Neural cell (in vitro differentiated cells): ENCODE results near the gene SULF2. TPM values are rescaled to one million over a fixed set of nuclear protein-coding genes. Genes with fewer than 3 reads are reported as not detected.

Experiments used
- H2AFZ ChIP-seq: fragments of 200-600, 300-800 bp; sonication (generic), shearing (Covaris generic); 2 replicates; pipeline ENCODE4 v1.6.0; 2014; ENCODE audit warnings: low read depth, mild to moderate bottlenecking, antibody characterized with exemption, low read length, moderate library complexity
- H3F3A ChIP-seq: fragments of 200-600 bp; shearing (Covaris generic); 2 replicates; pipeline ENCODE4 v1.6.1; 2016; ENCODE audit warnings: mild to moderate bottlenecking, moderate library complexity, mixed read lengths, antibody characterized with exemption, low read length; ENCODE audit not compliant: insufficient read depth, poor library complexity, severe bottlenecking
- H3K27ac ChIP-seq: fragments of 200-600, 300-800 bp; sonication (generic), shearing (Covaris generic); 2 replicates; pipeline ENCODE4 v1.5.1; 2014; ENCODE audit warnings: mild to moderate bottlenecking, low read length, moderate library complexity
- H3K27me3 ChIP-seq: fragments of 300-800, 200-600 bp; sonication (generic), shearing (Covaris generic); 2 replicates; pipeline ENCODE4 v1.6.0; 2014; ENCODE audit warnings: mild to moderate bottlenecking, low read depth, low read length, moderate library complexity; ENCODE audit not compliant: insufficient read depth
- H3K36me3 ChIP-seq: fragments of 300-800, 200-600 bp; sonication (generic), shearing (Covaris generic); 2 replicates; pipeline ENCODE4 v1.5.1; 2014; ENCODE audit warnings: mild to moderate bottlenecking, antibody characterized with exemption, low read length, moderate library complexity; ENCODE audit not compliant: insufficient read depth
- H3K4me2 ChIP-seq: fragments of 300-800, 200-600 bp; sonication (generic), shearing (Covaris generic); 2 replicates; pipeline ENCODE4 v1.6.0; 2014; ENCODE audit warnings: mild to moderate bottlenecking, low read length
- H3K4me3 ChIP-seq: fragments of 300-800, 200-600 bp; sonication (generic), shearing (Covaris generic); 2 replicates; pipeline ENCODE4 v1.5.1; 2014; ENCODE audit warnings: mild to moderate bottlenecking, low read length, moderate library complexity
- H3K79me2 ChIP-seq: fragments of 200-600 bp; shearing (Covaris generic); replicated peaks from 2 replicates; pipeline ENCODE4 v1.6.0; 2014; ENCODE audit warnings: mild to moderate bottlenecking, low read length, moderate library complexity; ENCODE audit not compliant: insufficient read depth
- H3K9ac ChIP-seq: fragments of 300-800, 200-600 bp; sonication (generic), shearing (Covaris generic); 2 replicates; pipeline ENCODE4 v1.6.1; 2016; ENCODE audit warnings: mild to moderate bottlenecking, low read length, mixed read lengths
- H3K9me2 ChIP-seq: fragments of 200-600 bp; shearing (Covaris generic); 2 replicates; pipeline ENCODE4 v1.6.1; 2016; ENCODE audit warnings: mild to moderate bottlenecking, low read length, mixed read lengths; ENCODE audit not compliant: insufficient read depth
- H3K9me3 ChIP-seq: fragments of 200-600, 300-800 bp; sonication (generic), shearing (Covaris generic); 2 replicates; pipeline ENCODE4 v1.6.1; 2016; ENCODE audit warnings: mild to moderate bottlenecking, mixed run types, low read length, moderate library complexity, mixed read lengths
- H4K20me1 ChIP-seq: fragments of 200-600 bp; shearing (Covaris generic); 2 replicates; pipeline ENCODE4 v1.6.1; 2016; ENCODE audit warnings: mild to moderate bottlenecking, mixed run types; ENCODE audit not compliant: insufficient read depth
- CTCF ChIP-seq: fragments of 450-650 bp; IDR thresholded peaks from 2 replicates; pipeline ENCODE4 v1.5.1; 2014; ENCODE audit warnings: antibody characterized with exemption, mild to moderate bottlenecking, moderate library complexity; ENCODE audit not compliant: poor library complexity, severe bottlenecking
- EP300 ChIP-seq: fragments of 450-650 bp; conservative IDR thresholded peaks from 2 replicates; pipeline ENCODE4 v1.6.1; 2014; ENCODE audit warnings: antibody characterized with exemption, mild to moderate bottlenecking, moderate library complexity; ENCODE audit not compliant: poor library complexity, severe bottlenecking
- EZH2 ChIP-seq: fragments of 200-600, 300-800 bp; shearing (Covaris generic), sonication (generic); IDR thresholded peaks from 2 replicates; pipeline ENCODE4 v1.6.1; 2014; ENCODE audit warnings: antibody characterized with exemption, low read length, borderline replicate concordance, mild to moderate bottlenecking; ENCODE audit not compliant: insufficient read depth, poor library complexity, severe bottlenecking
- MXI1 ChIP-seq: fragments of 450-650 bp; conservative IDR thresholded peaks from 2 replicates; pipeline ENCODE4 v1.6.1; 2014; ENCODE audit warnings: antibody characterized with exemption, mild to moderate bottlenecking; ENCODE audit not compliant: poor library complexity, severe bottlenecking
- POLR2AphosphoS5 ChIP-seq: IDR thresholded peaks from 2 replicates; pipeline ENCODE4 v1.6.1; 2012
- RAD21 ChIP-seq: fragments of 450-650 bp; conservative IDR thresholded peaks from 2 replicates; pipeline ENCODE4 v1.6.1; 2014; ENCODE audit warnings: antibody characterized with exemption, mild to moderate bottlenecking, moderate library complexity
- SMC3 ChIP-seq: fragments of 450-650 bp; conservative IDR thresholded peaks from 2 replicates; pipeline ENCODE4 v1.6.1; 2014; ENCODE audit warnings: antibody characterized with exemption, mild to moderate bottlenecking, moderate library complexity; ENCODE audit not compliant: poor library complexity
- TAF1 ChIP-seq: IDR thresholded peaks from 2 replicates; pipeline ENCODE4 v1.6.1; 2012; ENCODE audit warnings: low read depth
- polyA plus RNA-seq: library from polyadenylated mRNA; depleted of rRNA; stranded (reverse); fragments of >200 nt; gene quantifications from 2 replicates; pipeline ENCODE4 v1.2.3, GENCODE V29; 2014
- TF ChIP-seq, protein P1 (sequence below): IDR thresholded peaks from 2 replicates; pipeline ENCODE4 v1.6.1; 2012; ENCODE audit warnings: borderline replicate concordance

The SULF2 gene
- polyA plus RNA-seq, 1 donor from 2014 or later = 30.0 TPM

DNA sequence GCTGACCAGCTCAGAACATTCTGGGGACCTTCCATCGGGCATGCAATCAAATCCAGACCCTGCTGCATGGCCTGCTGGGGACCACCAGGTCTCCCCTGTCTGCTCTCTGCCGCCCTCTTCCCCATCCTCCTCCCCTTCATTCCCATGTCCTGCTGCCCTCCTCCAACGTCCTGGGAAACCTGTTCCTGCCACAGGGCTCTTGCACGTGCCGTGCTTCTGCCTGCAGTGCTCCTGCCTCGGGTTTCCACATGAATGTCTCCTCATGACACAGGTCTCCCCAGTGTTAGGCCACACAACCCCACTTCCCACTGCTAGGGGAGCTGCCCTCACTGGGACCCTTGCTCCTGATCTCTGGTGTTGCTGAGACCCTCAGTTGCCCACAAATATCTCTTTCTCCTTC is 37.2 kb downstream of the SULF2 start:
- Histone ChIP-seq H2AFZ (no peak overlapping the region), H3F3A (no peaks in the 10 kb centered on the region), H3K9me2 (no peaks in the 10 kb centered on the region), H3K9ac (no peak overlapping the region), H3K27ac (no peak overlapping the region), H3K4me2 (no peak overlapping the region), H3K27me3 (no peaks in the 10 kb centered on the region), H3K9me3 (no peaks in the 10 kb centered on the region), H4K20me1 (no peaks in the 10 kb centered on the region), H3K4me3 (no peak overlapping the region), H3K79me2 (no peaks in the 10 kb centered on the region), H3K36me3 (no peaks in the 10 kb centered on the region)
- no peak for TF ChIP-seq POLR2AphosphoS5
- no peak for TF ChIP-seq SMC3
- TF ChIP-seq RAD21 = no peak
- TF ChIP-seq CTCF = no peak
- no peak for TF ChIP-seq MXI1
- TF ChIP-seq EP300 = no peak

GRCh38 chr20:47747669-47748031 is 37.6 kb downstream of the SULF2 start:
- TF ChIP-seq MXI1 (no peak), EZH2 (no peak), RAD21 (no peak), POLR2AphosphoS5 (no peak), EP300 (no peak), CTCF (no peak), TAF1 (no peak), SMC3 (no peak)
- TF ChIP-seq, protein P1, sequence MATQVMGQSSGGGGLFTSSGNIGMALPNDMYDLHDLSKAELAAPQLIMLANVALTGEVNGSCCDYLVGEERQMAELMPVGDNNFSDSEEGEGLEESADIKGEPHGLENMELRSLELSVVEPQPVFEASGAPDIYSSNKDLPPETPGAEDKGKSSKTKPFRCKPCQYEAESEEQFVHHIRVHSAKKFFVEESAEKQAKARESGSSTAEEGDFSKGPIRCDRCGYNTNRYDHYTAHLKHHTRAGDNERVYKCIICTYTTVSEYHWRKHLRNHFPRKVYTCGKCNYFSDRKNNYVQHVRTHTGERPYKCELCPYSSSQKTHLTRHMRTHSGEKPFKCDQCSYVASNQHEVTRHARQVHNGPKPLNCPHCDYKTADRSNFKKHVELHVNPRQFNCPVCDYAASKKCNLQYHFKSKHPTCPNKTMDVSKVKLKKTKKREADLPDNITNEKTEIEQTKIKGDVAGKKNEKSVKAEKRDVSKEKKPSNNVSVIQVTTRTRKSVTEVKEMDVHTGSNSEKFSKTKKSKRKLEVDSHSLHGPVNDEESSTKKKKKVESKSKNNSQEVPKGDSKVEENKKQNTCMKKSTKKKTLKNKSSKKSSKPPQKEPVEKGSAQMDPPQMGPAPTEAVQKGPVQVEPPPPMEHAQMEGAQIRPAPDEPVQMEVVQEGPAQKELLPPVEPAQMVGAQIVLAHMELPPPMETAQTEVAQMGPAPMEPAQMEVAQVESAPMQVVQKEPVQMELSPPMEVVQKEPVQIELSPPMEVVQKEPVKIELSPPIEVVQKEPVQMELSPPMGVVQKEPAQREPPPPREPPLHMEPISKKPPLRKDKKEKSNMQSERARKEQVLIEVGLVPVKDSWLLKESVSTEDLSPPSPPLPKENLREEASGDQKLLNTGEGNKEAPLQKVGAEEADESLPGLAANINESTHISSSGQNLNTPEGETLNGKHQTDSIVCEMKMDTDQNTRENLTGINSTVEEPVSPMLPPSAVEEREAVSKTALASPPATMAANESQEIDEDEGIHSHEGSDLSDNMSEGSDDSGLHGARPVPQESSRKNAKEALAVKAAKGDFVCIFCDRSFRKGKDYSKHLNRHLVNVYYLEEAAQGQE = no peak
- Histone ChIP-seq H3F3A (no peaks in the 10 kb centered on the region), H3K4me2 (no peak overlapping the region), H3K79me2 (no peaks in the 10 kb centered on the region), H3K9ac (no peak overlapping the region), H3K9me3 (no peaks in the 10 kb centered on the region), H2AFZ (no peak overlapping the region), H4K20me1 (no peaks in the 10 kb centered on the region), H3K9me2 (no peaks in the 10 kb centered on the region), H3K36me3 (no peaks in the 10 kb centered on the region), H3K27ac (no peak overlapping the region), H3K4me3 (no peak overlapping the region), H3K27me3 (no peaks in the 10 kb centered on the region)
